H1 (cell line): ENCODE data around the gene FICD. TPM values are rescaled to one million over a fixed set of nuclear protein-coding genes. Genes with fewer than 3 reads are reported as not detected.
A peak's percentile ranks its signal among the peaks of the same experiment; 100 is the strongest.

ENCODE experiments used
- BRCA1 ChIP-seq: IDR thresholded peaks from 2 replicates; pipeline ENCODE4 v1.6.1; 2012; ENCODE audit warnings: low read depth, low read length, improper control_type of control experiment
- CBX5 ChIP-seq: fragments of 300-800, 300-1000 bp; sonication (generic); IDR thresholded peaks from 2 replicates; pipeline ENCODE4 v1.7.1; 2016; ENCODE audit warnings: antibody characterized with exemption, low read length, low read depth
- CEBPB ChIP-seq: IDR thresholded peaks from 2 replicates; pipeline ENCODE4 v1.6.1; 2012; ENCODE audit warnings: low read depth, low read length
- CHD1 ChIP-seq: IDR thresholded peaks from 2 replicates; pipeline ENCODE4 v1.6.1; 2012; ENCODE audit warnings: low read depth, low read length, improper control_type of control experiment
- CHD2 ChIP-seq: IDR thresholded peaks from 2 replicates; pipeline ENCODE4 v1.6.1; 2012; ENCODE audit warnings: low read length, improper control_type of control experiment
- CREB1 ChIP-seq: IDR thresholded peaks from 2 replicates; pipeline ENCODE4 v1.6.1; 2012; ENCODE audit warnings: inconsistent platforms
- CTBP2 ChIP-seq: IDR thresholded peaks from 2 replicates; pipeline ENCODE4 v1.7.0; 2011; ENCODE audit warnings: borderline replicate concordance, mild to moderate bottlenecking, moderate library complexity, mixed read lengths, low read length; ENCODE audit not compliant: insufficient read depth, insufficient read length
- GTF2F1 ChIP-seq: IDR thresholded peaks from 2 replicates; pipeline ENCODE4 v1.6.1; 2012; ENCODE audit warnings: low read depth, low read length, improper control_type of control experiment, borderline replicate concordance
- KDM1A ChIP-seq: fragments of 200-600, 300-600 bp; sonication (generic); IDR thresholded peaks from 2 replicates; pipeline ENCODE4 v1.7.1; 2016; ENCODE audit warnings: mild to moderate bottlenecking, low read length, borderline replicate concordance
- KDM4A ChIP-seq: IDR thresholded peaks from one replicate; pipeline ENCODE4 v1.7.1; 2012; ENCODE audit warnings: low read depth, mild to moderate bottlenecking, moderate library complexity, low read length, inconsistent platforms; ENCODE audit not compliant: severe bottlenecking
- MAFK ChIP-seq: IDR thresholded peaks from 2 replicates; pipeline ENCODE4 v1.6.1; 2012; ENCODE audit warnings: low read depth, mild to moderate bottlenecking, improper control_type of control experiment, low read length
- PHF8 ChIP-seq: fragments of 200-600 bp; sonication (generic); conservative IDR thresholded peaks from 2 replicates; pipeline ENCODE4 v1.7.1; 2012; ENCODE audit warnings: low read depth, mild to moderate bottlenecking, inconsistent platforms, low read length, moderate library complexity
- POLR2A ChIP-seq, 2 experiments: IDR thresholded peaks; 1 replicate in 1 of 2; 2 replicates in 1 of 2; pipeline ENCODE4 v1.6.1; 2011; ENCODE audit warnings: low read depth in 2 of 2, low read length in 2 of 2, mild to moderate bottlenecking in 2 of 2; ENCODE audit errors: control extremely low read depth in 1 of 2
- POU5F1 ChIP-seq: IDR thresholded peaks from 2 replicates; pipeline ENCODE4 v1.6.1; 2011; ENCODE audit warnings: low read depth, mild to moderate bottlenecking, low read length, moderate library complexity
- RNF2 ChIP-seq: fragments of 200-900, 300-1000 bp; sonication (generic); IDR thresholded peaks from 2 replicates; pipeline ENCODE4 v1.7.1; 2016; ENCODE audit warnings: borderline replicate concordance, low read depth, mild to moderate bottlenecking, antibody characterized with exemption, low read length; ENCODE audit not compliant: poor library complexity, severe bottlenecking; ENCODE audit errors: missing control alignments
- SIRT6 ChIP-seq: IDR thresholded peaks from one replicate; pipeline ENCODE4 v1.7.1; 2012; ENCODE audit warnings: low read length, inconsistent platforms
- SIX5 ChIP-seq: IDR thresholded peaks from 2 replicates; pipeline ENCODE4 v1.6.1; 2011; ENCODE audit warnings: mild to moderate bottlenecking, low read depth, low read length
- SP2 ChIP-seq: IDR thresholded peaks from 2 replicates; pipeline ENCODE4 v1.6.1; 2012; ENCODE audit warnings: mild to moderate bottlenecking, low read length, inconsistent platforms
- SP4 ChIP-seq: IDR thresholded peaks from 2 replicates; pipeline ENCODE4 v1.6.1; 2012; ENCODE audit warnings: low read length, inconsistent platforms
- SRF ChIP-seq: IDR thresholded peaks from 2 replicates; pipeline ENCODE4 v1.6.1; 2011; ENCODE audit warnings: mild to moderate bottlenecking, low read depth, low read length, moderate library complexity
- SUZ12 ChIP-seq: fragments of 200-600 bp; sonication (generic); IDR thresholded peaks from 2 replicates; pipeline ENCODE4 v1.6.1; 2012; ENCODE audit warnings: mild to moderate bottlenecking, inconsistent platforms, low read length, moderate library complexity, mixed read lengths
- TAF7 ChIP-seq: optimal IDR thresholded peaks from 2 replicates; pipeline ENCODE3; 2011; ENCODE audit warnings: low read depth, mild to moderate bottlenecking, inconsistent platforms, low read length, moderate library complexity, borderline replicate concordance
- TCF12 ChIP-seq: IDR thresholded peaks from 2 replicates; pipeline ENCODE4 v1.6.1; 2011; ENCODE audit warnings: low read depth, mild to moderate bottlenecking, low read length
- YY1 ChIP-seq: IDR thresholded peaks from 2 replicates; pipeline ENCODE4 v1.6.1; 2011; ENCODE audit warnings: low read depth, mild to moderate bottlenecking, low read length
- polyA plus RNA-seq, 7 experiments: library from polyadenylated mRNA; depleted of rRNA in 3 of 7; stranded (reverse) in 5 of 7; unstranded in 2 of 7; fragments of >200 nt in 5 of 7; fragments of 200-250 nt in 2 of 7; gene quantifications; 1 replicate in 5 of 7; 2 replicates in 1 of 7; 4 replicates in 1 of 7; pipeline versions ENCODE4 v1.2.1 to v1.2.3, GENCODE V29; 2011 to 2013; ENCODE audit warnings: missing spikeins in 2 of 7, mixed read lengths in 2 of 7
- total RNA-seq: library from RNA; stranded (reverse); fragmentation: NEBNext Ultra II Directional; extraction: Animal tissue kit (Norgen Biotek cat#: 25700); gene quantifications from 2 replicates; pipeline ENCODE4 v1.2.1, GENCODE V29; 2021
- TF ChIP-seq, protein P1 (sequence below): IDR thresholded peaks from 2 replicates; pipeline ENCODE4 v1.6.1; 2012; ENCODE audit warnings: inconsistent platforms

Gene FICD
- total and polyA plus RNA-seq, 2 of the 8 experiments (the other 6 are each of a cell fraction or from before 2014, with no cell fraction given) = 2.2 to 6.0 TPM

DNA sequence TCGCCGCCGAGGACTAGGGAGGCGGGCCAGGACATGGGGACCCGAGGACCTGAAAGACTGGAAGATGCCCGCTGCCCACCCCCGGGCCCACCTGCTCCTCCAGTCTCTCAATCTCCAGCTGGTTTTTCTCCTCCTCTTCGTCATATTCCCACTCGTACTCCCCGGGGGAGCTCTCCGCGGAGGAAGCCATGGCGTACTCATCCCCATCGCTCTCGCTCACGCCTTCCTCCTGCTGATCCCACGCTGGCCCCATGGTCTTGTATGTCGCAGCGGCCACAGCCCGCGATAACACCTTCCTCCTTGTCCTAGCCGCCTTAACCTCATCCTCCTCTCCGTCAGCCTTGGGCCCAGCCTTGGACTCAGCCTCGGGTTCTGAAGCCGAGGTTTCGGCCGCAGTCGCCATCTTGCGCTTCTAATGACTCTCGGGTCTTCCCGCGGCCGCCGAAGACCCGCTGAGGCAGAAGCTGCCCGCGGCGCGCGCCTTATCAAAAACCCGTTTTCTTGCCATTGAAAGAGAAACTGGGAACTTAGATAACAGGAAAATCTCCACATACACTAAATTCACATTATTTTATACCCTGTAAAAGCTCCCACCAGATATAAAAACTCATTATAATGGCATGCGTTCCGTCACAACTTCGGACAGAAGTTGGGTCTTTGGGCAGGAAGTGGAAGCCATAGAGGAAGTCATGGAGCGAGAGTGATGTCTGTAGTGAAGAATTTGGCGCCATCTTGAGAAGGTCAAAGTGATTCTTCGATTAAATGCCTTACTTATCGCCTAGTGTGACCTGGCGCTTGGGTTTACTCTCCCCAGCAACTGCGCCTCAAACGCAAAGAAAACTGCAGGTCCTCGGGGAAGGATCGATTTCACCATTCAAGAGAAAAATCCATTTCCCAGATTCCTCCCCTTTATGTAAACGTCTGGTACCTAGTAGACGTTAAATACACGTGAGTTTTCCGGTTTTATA lies 46.0 kb downstream of the FICD start, which contains the start of gene SART3 (continued):
- TF ChIP-seq KDM4A = peak; percentile 56
- TF ChIP-seq SUZ12 = no peak
- TF ChIP-seq PHF8 = peak; percentile 91
- no peak for TF ChIP-seq CEBPB
- TF ChIP-seq YY1 = peak; percentile 97
- TF ChIP-seq, protein P1, sequence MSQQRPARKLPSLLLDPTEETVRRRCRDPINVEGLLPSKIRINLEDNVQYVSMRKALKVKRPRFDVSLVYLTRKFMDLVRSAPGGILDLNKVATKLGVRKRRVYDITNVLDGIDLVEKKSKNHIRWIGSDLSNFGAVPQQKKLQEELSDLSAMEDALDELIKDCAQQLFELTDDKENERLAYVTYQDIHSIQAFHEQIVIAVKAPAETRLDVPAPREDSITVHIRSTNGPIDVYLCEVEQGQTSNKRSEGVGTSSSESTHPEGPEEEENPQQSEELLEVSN = no peak
- TF ChIP-seq SIRT6 = no peak
- TF ChIP-seq SP2 = no peak
- no peak for TF ChIP-seq KDM1A
- TF ChIP-seq CHD2 = no peak
- TF ChIP-seq CBX5 = no peak
- TF ChIP-seq POLR2A (IDR thresholded peaks at IDR 0.05; ENCODE audit: control extremely low read depth in 1 of 2, low read depth in 2 of 2, low read length in 2 of 2) = peak; percentile 71 to 84
- peak; percentile 44; the same call in 1 of the 2 replicates for TF ChIP-seq SIX5
- peak; percentile 94 for TF ChIP-seq TAF7
- no peak for TF ChIP-seq CREB1
- no peak for TF ChIP-seq BRCA1
- TF ChIP-seq CHD1 = peak; percentile 30
- TF ChIP-seq TCF12 = no peak
- TF ChIP-seq POU5F1 = no peak
- TF ChIP-seq GTF2F1 = no peak
- no peak for TF ChIP-seq RNF2
- no peak for TF ChIP-seq SRF
- TF ChIP-seq MAFK = no peak
- TF ChIP-seq SP4 = peak; percentile 99
- TF ChIP-seq CTBP2 = no peak
